OCI-LY7 (cell line): ENCODE measurements around the gene PRKCA. TPM values are rescaled to one million over a fixed set of nuclear protein-coding genes. Genes with fewer than 3 reads are reported as not detected.

Experiments used
- BruUV-seq: library from RNA; stranded (reverse); fragments of 400-500 nt; replicated peaks from 2 replicates; lab custom pipeline; 2021; lab: Mats Ljungman, UMichigan
- CTCF ChIA-PET: fragments of 300-600 bp; sonication (Branson Sonifier 250); formaldehyde crosslinking; loops from one replicate; lab custom pipeline; 2022; ENCODE audit warnings: antibody characterized with exemption; ENCODE audit not compliant: unreplicated experiment; lab: Charles Lee
- POLR2A ChIA-PET: fragments of 300-600 bp; sonication (Branson Sonifier 250); formaldehyde crosslinking; loops from one replicate; lab custom pipeline; 2022; ENCODE audit warnings: antibody characterized with exemption; lab: Charles Lee
- DNase-seq: peaks from one replicate; pipeline ENCODE4 v3.0.0-alpha.2; 2015; ENCODE audit warnings: low spot score
- H2AFZ ChIP-seq: fragments of 200-600 bp; sonication (generic), shearing (Covaris generic); 2 replicates; pipeline ENCODE4 v1.6.1; 2014; ENCODE audit warnings: mild to moderate bottlenecking, antibody characterized with exemption, low read length, moderate library complexity
- H3K27ac ChIP-seq: fragments of 200-600 bp; sonication (generic); 2 replicates; pipeline ENCODE4 v1.5.1; 2014; ENCODE audit warnings: mixed run types, low read depth, mild to moderate bottlenecking, moderate library complexity, low read length, inconsistent platforms; ENCODE audit not compliant: poor library complexity, severe bottlenecking
- H3K36me3 ChIP-seq: fragments of 200-600 bp; sonication (generic); 2 replicates; pipeline ENCODE4 v1.6.1; 2014; ENCODE audit warnings: mild to moderate bottlenecking, antibody characterized with exemption, low read length, moderate library complexity, mixed read lengths; ENCODE audit not compliant: insufficient read depth
- H3K4me1 ChIP-seq: fragments of 200-600 bp; sonication (generic); 2 replicates; pipeline ENCODE4 v1.5.1; 2014; ENCODE audit warnings: mild to moderate bottlenecking, low read length; ENCODE audit not compliant: insufficient read depth, poor library complexity, severe bottlenecking
- H3K4me2 ChIP-seq: fragments of 200-600 bp; sonication (generic); 2 replicates; pipeline ENCODE4 v1.6.1; 2014; ENCODE audit warnings: mild to moderate bottlenecking, low read length
- H3K4me3 ChIP-seq: fragments of 200-600 bp; sonication (generic); 2 replicates; pipeline ENCODE4 v1.5.1; 2014; ENCODE audit warnings: mild to moderate bottlenecking, low read depth, low read length; ENCODE audit not compliant: poor library complexity, severe bottlenecking
- H3K79me2 ChIP-seq: fragments of 200-600 bp; sonication (generic); 2 replicates; pipeline ENCODE4 v1.6.1; 2016; ENCODE audit warnings: low read depth, mild to moderate bottlenecking, low read length, moderate library complexity, mixed read lengths; ENCODE audit not compliant: insufficient read depth
- H3K9me2 ChIP-seq: fragments of 200-600 bp; sonication (generic); 2 replicates; pipeline ENCODE4 v1.6.1; 2016; ENCODE audit warnings: mild to moderate bottlenecking, low read length, mixed read lengths; ENCODE audit not compliant: insufficient read depth
- H3K9me3 ChIP-seq: fragments of 200-600 bp; sonication (generic); 2 replicates; pipeline ENCODE4 v1.6.1; 2014; ENCODE audit warnings: mild to moderate bottlenecking, mixed run types, low read length, mixed read lengths
- H4K20me1 ChIP-seq: fragments of 200-600 bp; sonication (generic); 2 replicates; pipeline ENCODE4 v1.6.1; 2014; ENCODE audit warnings: mild to moderate bottlenecking, antibody characterized with exemption, low read length, moderate library complexity, mixed read lengths; ENCODE audit not compliant: insufficient read depth
- CTCF ChIP-seq: fragments of 200-600 bp; sonication (generic); conservative IDR thresholded peaks from 2 replicates; pipeline ENCODE4 v1.5.1; 2014; ENCODE audit warnings: mild to moderate bottlenecking, antibody characterized with exemption, low read length, moderate library complexity, mixed read lengths
- EZH2phosphoT487 ChIP-seq: fragments of 200-600 bp; sonication (generic); IDR thresholded peaks from 2 replicates; pipeline ENCODE4 v1.6.1; 2018; ENCODE audit warnings: low read depth, borderline replicate concordance, mild to moderate bottlenecking, mixed run types, antibody characterized with exemption, low read length, moderate library complexity, mixed read lengths
- intact Hi-C: fragments of 100-400 bp; cut with micrococcal nuclease; formaldehyde crosslinking; loops from one replicate; pipeline ENCODE4 v1.10.0; 2022; ENCODE audit not compliant: unreplicated experiment
- total RNA-seq, 2 experiments: library from RNA; depleted of rRNA in 1 of 2; stranded (reverse); fragments of >200 nt in 1 of 2; shearing (Covaris generic) in 1 of 2; gene quantifications; 2 replicates each; pipeline ENCODE4 v1.2.3, GENCODE V29; 2014 to 2022

PRKCA gene
- total RNA-seq, 2 experiments from 2014 or later, result 6.6 to 32.1 TPM

GRCh38 chr17:66781135-66781534 lies 478.7 kb downstream of the PRKCA start:
- intact Hi-C loops, result no loop called here
- Histone ChIP-seq H3K4me1 (peaks cover 31% of the 10 kb centered on the region), H3K4me3 (no peak overlapping the region), H3K9me3 (no peaks in the 10 kb centered on the region), H3K79me2 (no peaks in the 10 kb centered on the region), H3K36me3 (no peaks in the 10 kb centered on the region), H3K9me2 (no peaks in the 10 kb centered on the region), H2AFZ (peak overlapping the region; percentile 39; the same call in 1 of the 2 replicates), H4K20me1 (no peaks in the 10 kb centered on the region), H3K27ac (no peak overlapping the region), H3K4me2 (peak overlapping the region; percentile 14; the same call in 1 of the 2 replicates)
- BruUV-seq, result no TSS peak
- ChIA-PET POLR2A (no interaction called here), CTCF (no interaction called here)
- no peak for TF ChIP-seq EZH2phosphoT487
- no peak for TF ChIP-seq CTCF
- peak; percentile 30 for DNase-seq

GRCh38 chr17:66782851-66783250 lies 480.4 kb downstream of the PRKCA start:
- CTCF ChIA-PET, result no interaction called here

More at GRCh38 chr17:66782851-66783250, 480.4 kb downstream of the PRKCA start:
- H3K9me3 ChIP-seq, result no peaks in the 10 kb centered on the region
- no peak overlapping the region for H2AFZ ChIP-seq
- no peaks in the 10 kb centered on the region for H3K79me2 ChIP-seq
- no peak overlapping the region for H3K27ac ChIP-seq
- H3K4me3 ChIP-seq, result no peak overlapping the region
- peaks cover 19% of the 10 kb centered on the region for H3K4me1 ChIP-seq
- POLR2A ChIA-PET, result no interaction called here
- H3K36me3 ChIP-seq, result no peaks in the 10 kb centered on the region
- BruUV-seq, result no TSS peak
- no peaks in the 10 kb centered on the region for H3K9me2 ChIP-seq
- no peak for DNase-seq
- TF ChIP-seq CTCF (no peak), EZH2phosphoT487 (no peak)
- H4K20me1 ChIP-seq, result no peaks in the 10 kb centered on the region
- intact Hi-C loops, result no loop called here
- H3K4me2 ChIP-seq, result no peak overlapping the region
